ENCODE results near the gene NTM.

The NTM gene

GRCh38 chr11:131808470-131808869 is 438.1 kb downstream of the NTM start:
- no peak for DNase-seq

- DNase-seq, result no peak
Measured at GRCh38 chr11:131809203-131809918, 438.9 kb downstream of the NTM start.

DNA sequence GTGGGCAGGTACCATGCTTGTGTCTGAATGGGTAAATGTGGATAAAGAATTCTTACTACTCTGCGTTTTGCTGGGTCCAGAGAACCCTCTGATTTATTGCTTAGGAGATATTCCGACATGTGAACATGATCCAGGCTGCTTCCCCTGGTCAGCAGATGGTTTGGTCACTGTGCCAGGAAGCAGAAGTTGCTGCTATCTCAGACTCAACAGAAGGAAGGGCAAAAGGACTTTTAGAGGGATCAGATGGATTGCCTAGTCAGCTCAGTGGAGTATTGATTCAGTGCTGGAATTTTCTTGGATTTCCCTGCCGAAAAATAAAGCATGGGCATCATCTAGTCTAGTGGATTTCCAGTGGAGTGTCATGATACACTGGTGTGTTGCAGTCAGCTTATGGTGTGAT is 440.1 kb downstream of the NTM start:
- DNase-seq, result no peak

DNA sequence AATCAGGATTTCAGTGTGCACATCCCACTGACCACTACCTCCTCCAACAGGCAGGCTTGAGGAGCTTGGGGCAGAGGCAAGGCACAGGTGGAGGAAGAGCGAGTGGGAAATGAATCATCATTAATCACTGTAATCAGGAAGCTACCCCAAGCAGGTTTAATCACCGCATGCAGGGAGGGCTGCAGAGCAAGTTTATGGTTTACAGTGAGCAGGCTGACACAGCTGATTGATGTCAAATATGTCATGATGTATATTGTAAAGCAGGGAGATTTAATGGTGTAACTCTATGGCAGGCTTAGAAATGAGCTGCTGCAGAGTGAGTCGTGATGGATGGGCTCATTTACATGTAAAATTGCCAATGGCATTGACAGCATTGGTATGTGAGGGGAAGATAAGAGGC is 441.0 kb downstream of the NTM start:
- DNase-seq, result no peak

GRCh38 chr11:131814108-131814507 is 443.7 kb downstream of the NTM start:
- DNase-seq, result no peak

- DNase-seq, result no peak
Measured at GRCh38 chr11:131815590-131815989, 445.2 kb downstream of the NTM start.

DNA sequence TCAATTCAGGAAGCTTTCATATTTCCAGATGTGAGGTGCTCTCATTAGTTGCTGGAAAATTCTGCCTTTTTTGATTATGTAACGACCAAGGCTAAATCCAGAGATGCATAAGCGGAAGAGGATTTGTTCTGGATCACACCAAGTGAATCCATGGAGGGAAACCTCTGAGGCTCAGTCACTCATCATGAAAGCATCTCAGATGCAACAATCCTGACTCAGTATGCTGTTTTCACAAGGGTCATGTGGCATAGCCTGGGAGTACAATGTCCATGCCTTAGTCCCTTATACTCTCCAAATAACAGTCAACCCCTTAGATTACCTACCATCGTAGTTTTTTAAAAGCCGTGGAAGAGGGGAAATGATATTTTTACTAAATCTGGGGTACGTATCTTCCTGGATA is 445.6 kb downstream of the NTM start:
- no peak for DNase-seq

DNA sequence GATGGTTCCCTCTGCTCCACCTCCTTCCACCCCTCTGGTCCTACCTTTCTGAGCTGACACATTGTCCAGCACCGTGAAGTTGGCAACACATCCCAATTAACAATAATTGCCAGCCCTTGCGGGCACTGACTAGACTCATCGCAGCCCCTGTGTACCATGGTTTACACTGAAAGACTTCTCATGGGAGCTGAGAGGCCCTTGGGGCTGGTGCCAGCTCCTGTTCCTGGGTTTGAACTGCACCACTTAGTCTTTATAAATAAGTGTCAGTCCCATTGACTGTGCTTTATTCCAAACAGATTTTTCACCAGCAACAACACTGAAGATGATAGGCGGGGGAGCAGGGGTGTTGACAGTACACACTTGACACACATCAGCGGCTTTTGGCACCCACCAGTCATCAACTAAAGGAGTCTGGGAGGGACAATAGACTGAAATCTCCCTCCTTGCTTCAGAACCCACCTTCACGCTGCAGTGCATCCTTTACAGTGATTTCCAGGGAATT is 447.3 kb downstream of the NTM start:
- DNase-seq, result peak; percentile 20

DNA sequence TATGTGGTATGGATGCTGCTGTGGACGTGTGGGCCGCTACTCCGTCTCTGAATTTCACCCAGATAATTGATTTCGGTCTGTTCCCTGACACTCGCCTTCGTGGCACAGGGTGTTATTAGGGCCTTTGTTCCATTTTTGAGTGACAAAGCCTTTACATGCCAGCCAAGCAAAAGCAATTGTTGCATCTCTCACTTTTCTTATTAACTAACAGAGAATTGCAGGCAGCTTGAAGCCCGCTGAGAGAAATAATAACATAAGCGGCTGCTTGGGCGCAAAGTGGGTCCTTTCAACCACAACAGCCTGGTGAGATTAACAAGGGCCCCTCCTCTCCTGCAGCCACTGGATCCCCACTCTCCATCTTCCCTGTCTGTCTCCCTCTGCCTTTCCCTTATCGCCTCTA is 449.4 kb downstream of the NTM start:
- DNase-seq, result no peak

DNA sequence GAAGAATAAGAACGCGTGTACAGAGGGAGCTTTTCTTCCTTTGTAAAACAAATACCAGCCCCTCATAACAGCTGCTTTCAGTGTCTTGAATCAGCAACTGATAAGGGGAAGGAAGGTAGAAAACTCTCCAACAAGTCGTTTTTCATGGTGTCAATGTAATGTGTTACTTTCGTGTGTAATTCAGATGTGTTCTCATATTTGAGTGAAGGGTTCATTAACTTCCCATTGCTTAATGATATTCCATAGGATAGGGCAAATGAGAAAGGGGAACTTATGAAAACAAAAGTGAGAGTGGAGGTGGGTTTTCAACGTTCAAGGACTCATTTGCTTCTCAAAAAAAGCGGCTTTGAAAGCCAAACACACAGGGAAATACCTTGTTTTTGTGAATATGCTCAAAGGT is 452.1 kb downstream of the NTM start:
- DNase-seq, result no peak

DNA sequence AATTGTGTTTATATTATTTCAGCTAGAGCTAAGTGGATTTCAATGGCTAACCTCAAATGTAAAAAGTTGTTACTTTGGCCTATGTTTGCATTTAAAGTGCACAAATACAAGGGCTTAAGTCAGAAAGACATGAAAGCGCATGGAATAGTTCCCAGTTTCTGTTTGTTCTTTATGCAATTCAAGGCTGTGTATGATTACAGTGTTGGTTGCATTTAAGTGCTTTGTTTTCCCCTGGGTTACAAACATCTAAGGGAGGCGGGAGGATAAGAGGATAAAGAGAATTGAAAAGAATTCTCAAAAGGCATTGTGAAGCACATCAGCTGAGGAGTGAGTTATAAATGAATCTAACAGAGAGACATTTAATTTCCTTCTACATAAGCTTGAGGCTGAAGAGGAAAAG is 453.4 kb downstream of the NTM start:
- DNase-seq, result no peak

- DNase-seq, result no peak
Measured at GRCh38 chr11:131824771-131825170, 454.4 kb downstream of the NTM start.

DNA sequence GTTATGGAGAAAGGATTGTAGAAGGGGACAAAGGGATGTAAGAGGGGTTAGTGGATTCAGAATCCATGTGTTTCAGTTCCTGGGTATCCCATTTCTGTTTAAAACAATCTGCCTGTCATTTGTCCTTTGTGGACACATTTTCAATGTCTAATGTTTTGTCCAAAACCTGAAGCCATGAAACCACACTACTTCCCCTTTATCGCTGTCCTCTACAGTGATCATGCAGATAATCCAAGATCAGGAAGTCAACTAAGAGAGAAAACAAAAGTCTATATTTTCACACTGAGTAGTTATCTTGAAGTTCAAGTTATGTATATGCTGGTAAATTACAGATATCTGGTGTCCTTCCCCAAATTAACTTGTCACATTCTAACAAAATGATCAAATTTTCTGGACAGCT is 457.0 kb downstream of the NTM start:
- no peak for DNase-seq

- DNase-seq, result no peak
Measured at GRCh38 chr11:131829725-131830124, 459.3 kb downstream of the NTM start.

DNA sequence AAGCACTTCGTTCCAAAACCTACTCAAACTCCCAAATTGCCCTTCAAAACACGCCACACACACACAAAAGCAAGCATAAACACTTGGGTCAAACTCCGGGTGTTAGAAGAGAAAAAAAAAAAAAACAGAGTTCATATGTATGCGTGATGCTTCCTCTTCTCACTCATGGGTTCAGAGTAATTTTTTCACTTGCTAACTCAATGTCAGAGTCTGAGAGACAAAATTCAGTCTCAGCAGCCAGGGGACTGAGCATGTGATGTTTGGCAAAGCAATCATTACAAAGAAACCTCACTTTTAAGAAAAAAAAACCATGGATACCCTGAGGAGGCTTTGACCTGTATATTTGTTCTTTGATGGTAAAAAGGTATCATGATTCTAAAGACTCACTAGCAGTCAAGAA is 461.7 kb downstream of the NTM start:
- no peak for DNase-seq

DNA sequence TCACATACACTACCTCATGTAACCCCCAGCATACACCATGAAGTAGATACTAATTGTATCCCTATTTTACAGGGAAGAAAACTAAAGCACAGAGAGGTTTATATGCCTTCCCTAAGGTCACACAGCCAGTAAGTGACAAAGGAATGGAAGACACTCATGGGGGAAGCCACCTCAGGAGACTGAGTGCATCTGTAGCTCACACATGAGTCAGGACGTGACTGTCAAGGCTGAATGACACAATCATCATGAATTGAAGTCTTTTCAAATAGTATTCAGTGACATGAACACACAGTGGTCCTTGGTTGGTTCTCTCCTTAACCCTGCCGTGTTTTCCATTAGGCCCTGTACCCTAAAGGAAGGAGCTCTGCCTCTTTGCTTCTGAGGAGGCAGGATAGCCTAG is 463.0 kb downstream of the NTM start:
- DNase-seq, result no peak

GRCh38 chr11:131837562-131837961 is 467.1 kb downstream of the NTM start:
- no peak for DNase-seq

GRCh38 chr11:131838016-131838415 is 467.6 kb downstream of the NTM start:
- DNase-seq, result no peak

DNA sequence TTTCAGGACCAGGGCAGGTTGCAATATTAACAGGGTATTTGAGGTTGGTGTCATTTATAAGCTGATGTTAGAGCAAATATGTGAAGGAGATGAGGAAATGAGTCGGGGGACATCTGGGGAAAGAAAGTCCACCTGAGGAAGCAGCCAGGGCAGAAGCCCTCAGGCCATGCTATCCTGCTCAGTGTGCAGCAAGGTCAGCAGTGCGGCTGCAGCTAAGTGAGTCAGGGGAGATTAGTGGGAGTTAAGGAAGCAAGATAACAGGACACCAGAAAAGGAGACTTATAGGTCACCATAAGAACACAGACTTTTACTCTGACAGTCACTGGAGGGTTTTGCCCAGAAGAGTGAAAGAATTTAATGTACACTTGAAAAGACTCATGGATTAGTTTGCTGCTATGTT is 468.9 kb downstream of the NTM start:
- no peak for DNase-seq

DNA sequence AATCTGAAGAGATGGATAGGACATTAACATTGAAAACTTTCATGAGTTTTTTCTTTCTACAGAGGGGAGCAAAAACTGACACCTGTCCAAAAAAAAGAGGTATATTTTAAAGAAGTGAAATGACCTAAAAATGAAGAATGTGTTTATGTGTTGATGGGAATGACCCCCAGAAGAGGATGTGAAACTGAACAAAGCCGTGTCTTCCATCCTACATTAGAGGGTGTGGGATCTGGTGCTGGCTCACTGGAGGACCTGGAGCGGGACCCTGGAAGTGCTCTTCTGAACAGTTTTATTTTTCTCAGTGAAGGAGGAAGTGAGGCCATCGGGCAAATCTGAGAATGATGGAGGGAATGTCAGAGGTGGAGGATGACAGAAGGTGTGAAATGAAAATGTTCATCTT is 470.1 kb downstream of the NTM start:
- no peak for DNase-seq

- no peak for DNase-seq
Measured at GRCh38 chr11:131841028-131841427, 470.6 kb downstream of the NTM start.

DNA sequence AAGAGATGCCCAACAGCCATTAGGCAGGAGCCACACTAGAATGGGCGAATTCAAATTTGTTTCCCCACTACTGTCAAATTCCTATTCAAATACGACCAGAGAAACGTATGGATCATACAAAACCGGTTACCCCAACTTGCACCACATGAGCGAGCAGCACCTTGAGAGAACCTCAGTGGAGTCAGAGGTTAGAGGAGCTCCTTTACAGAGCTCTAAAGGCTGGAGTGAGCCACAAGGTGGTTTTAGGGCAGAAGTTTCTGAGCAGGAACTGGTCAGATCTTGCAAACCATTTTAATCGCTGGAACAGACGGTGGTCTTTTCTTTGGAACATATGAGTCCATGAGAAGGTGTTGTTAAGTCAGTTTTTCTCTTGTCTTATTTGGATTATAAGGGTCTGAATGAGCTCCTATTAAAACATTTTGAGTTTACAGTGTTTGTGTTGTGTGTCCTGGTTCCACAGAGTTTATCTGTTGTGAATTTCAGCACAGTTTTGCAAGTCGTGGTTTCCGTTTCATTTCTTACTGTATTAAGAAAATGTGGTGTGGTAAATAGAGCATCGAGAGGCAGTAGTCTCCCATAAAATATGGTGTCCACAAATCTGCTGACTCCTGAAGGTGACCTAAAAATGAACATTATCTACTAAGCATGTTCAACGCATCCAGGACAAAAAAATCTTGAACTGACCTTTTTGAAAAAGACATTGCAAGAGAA is 471.7 kb downstream of the NTM start:
- DNase-seq, result no peak

GRCh38 chr11:131845255-131845654 is 474.8 kb downstream of the NTM start:
- DNase-seq, result no peak

DNA sequence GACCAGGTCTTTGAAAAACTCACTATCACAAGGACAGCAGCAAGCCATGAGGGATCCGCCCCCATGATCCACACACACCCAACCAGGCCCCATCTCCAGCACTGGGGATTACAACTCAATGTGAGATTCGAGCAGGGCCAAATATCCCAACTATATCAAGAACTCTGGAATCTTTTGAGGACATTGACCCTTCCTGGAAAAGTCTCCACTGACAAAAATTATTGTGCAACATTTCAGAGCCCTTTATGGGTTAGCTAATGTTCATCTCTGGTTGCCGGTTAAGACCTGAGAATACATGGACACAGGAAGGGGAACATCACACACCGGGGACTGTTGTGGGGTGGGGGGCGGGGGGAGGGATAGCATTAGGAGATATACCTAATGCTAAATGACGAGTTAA is 479.1 kb downstream of the NTM start:
- DNase-seq, result no peak

GRCh38 chr11:131850507-131850906 is 480.1 kb downstream of the NTM start:
- no peak for DNase-seq

All from NCI-H1092 (cell line).